Testis (tissue), 2 donors: ENCODE data around the gene SORCS3.

ENCODE experiments used
- CTCF ChIP-seq, 3 experiments: fragments of 450-650 bp in 2 of 3; fragments of 200-600 bp in 1 of 3; sonication (generic) in 1 of 3; IDR thresholded peaks; one replicate each; pipeline ENCODE4 v1.5.1; 2016 to 2019; ENCODE audit warnings: antibody characterized with exemption in 3 of 3, mild to moderate bottlenecking in 2 of 3, moderate library complexity in 1 of 3
- POLR2A ChIP-seq: fragments of 450-650 bp; IDR thresholded peaks from one replicate; pipeline ENCODE4 v1.6.1; 2017; ENCODE audit warnings: antibody characterized with exemption, mild to moderate bottlenecking, moderate library complexity

GRCh38 chr10:105062951-105063350 is 421.9 kb downstream of the SORCS3 start:
- TF ChIP-seq CTCF (IDR thresholded peaks at IDR 0.05): no peak
- no peak for TF ChIP-seq POLR2A
